Smooth muscle cell of bladder (primary cell): ENCODE results near the gene MRPL51. TPM values are rescaled to one million over a fixed set of nuclear protein-coding genes. Genes with fewer than 3 reads are reported as not detected.

Experiments
- total RNA-seq: library from RNA; depleted of rRNA; stranded (reverse); fragments of >200 nt; gene quantifications from 2 replicates; pipeline ENCODE4 v1.2.3, GENCODE V29; 2014

Gene MRPL51
- total RNA-seq: 143 and 163 TPM in 2 replicates

DNA sequence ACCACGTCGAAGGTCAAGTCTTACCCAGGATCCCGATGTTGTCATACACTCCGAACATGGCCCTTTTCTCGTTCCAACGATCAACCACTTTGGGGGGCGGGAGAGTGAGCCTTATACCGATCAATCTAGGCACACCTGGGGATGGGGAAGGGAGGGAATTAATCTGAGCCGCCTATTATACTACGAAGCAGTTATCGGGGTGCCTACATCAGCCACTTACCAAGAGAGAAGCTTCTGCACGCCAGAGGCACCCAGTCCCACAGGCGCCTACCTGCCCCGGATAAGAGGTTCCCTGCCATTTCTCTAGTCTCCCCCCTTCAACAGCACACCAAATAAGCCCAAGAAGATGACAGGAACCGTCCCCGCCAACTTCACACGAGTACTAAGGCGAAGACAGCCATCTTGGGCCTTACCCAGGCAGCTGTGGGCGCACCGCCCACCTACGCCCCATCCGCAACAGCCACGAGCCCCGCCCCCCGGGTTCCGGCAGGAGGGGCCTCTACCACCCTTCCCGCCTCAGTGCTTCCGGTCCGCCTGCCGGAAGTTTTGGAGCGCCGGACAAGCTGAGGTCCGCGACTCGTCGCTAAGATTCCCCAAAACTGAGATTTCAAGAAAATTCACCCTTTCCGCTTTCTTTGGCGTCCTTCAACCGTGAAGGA lies at the start of gene MRPL51:
MRPL51 (minus strand) TSS at position 425 of the 659 bp plus-strand sequence; CDS start at position 299, 126 bp downstream.

DNA sequence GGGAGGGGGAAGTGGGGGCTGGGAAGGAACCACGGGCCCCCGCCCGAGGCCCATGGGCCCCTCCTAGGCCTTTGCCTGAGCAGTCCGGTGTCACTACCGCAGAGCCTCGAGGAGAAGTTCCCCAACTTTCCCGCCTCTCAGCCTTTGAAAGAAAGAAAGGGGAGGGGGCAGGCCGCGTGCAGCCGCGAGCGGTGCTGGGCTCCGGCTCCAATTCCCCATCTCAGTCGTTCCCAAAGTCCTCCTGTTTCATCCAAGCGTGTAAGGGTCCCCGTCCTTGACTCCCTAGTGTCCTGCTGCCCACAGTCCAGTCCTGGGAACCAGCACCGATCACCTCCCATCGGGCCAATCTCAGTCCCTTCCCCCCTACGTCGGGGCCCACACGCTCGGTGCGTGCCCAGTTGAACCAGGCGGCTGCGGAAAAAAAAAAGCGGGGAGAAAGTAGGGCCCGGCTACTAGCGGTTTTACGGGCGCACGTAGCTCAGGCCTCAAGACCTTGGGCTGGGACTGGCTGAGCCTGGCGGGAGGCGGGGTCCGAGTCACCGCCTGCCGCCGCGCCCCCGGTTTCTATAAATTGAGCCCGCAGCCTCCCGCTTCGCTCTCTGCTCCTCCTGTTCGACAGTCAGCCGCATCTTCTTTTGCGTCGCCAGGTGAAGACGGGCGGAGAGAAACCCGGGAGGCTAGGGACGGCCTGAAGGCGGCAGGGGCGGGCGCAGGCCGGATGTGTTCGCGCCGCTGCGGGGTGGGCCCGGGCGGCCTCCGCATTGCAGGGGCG lies 41.0 kb upstream of the MRPL51 start, which contains the start of gene GAPDH:
GAPDH (plus strand) TSS at position 595 of the 772 bp plus-strand sequence. CDS start 316 bp downstream, outside the sequence.

DNA sequence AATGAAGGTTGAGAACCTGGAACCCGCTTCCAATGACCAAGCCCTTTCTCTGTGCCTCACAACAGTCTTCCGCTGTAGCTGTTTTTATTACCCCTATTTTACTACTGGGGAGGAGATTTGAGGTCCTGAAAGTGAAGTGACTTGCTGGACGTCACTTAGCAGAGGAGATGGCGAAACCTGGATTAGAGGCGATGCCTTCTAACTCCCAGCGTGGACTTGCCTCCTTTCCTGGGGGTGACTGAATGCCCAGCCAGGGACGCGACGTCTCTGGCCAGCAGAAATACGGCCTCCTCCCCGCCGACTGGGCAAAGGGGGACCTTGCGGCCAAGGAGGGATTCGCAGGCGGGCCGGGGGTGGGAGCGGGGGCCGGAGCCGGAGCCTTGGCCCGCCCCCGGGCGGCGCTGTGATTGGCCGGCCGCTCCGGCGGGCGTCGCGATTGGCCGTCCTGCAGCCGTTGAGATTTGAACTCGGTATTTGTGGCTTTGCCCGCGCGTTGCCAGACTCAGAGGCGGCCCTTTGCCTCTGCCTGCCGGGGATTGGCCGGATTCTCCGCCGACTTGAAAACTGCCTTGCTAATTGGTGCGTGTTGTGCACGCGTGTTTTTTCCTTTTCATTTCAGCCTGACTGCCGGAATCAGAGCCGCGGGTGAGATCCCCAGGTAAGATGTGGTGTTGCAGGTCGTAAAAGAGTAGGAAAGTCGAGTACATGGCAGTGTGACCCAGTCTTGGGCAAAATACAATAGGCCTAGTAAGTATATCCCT lies 615 bp upstream of the MRPL51 start, which contains the start of gene NCAPD2:
NCAPD2 (plus strand) TSS at position 606 of the 761 bp plus-strand sequence. CDS start 997 bp downstream, outside the sequence.

DNA sequence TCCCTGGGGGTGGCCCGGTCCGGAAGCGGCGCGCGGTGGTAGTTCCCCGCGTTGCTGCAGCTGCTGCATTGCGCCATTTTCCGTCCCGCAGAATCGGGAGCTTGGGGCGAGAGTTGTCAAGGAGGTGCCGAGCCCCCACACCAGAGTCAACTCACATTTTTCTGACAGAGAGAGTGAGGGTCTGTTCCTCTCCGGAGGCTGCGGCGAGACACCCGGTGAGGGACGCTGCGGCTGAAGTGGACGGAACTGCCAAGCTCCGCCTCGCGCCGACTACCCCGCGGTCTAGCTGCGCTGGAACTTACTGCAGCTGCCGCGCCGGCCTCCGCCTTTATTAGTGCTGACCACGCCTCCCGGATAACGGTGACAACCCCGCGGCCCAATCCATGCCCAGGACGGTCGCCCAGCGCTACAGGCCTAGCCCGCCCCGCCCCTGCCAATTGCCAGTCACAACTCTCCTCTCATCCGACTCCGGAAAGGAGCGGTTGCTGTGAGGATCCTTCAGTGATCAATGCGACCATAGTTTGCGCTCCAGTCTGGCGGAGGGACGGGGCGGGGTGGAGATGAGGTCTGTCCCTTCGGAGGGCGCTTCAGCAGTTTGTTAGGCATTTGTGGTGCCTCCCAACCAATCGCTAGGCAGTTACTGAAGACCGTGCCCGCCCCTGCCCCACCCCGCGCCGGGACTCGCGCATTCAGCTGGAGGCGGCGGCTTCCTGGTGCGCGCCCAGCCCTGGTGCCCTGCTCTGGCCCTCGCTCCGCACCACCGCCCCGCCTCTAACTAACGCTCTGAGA lies 22.5 kb downstream of the MRPL51 start, which contains the start of gene VAMP1:
VAMP1 (minus strand) TSS at position 303 of the 789 bp plus-strand sequence; CDS start at position 157, 146 bp downstream.

DNA sequence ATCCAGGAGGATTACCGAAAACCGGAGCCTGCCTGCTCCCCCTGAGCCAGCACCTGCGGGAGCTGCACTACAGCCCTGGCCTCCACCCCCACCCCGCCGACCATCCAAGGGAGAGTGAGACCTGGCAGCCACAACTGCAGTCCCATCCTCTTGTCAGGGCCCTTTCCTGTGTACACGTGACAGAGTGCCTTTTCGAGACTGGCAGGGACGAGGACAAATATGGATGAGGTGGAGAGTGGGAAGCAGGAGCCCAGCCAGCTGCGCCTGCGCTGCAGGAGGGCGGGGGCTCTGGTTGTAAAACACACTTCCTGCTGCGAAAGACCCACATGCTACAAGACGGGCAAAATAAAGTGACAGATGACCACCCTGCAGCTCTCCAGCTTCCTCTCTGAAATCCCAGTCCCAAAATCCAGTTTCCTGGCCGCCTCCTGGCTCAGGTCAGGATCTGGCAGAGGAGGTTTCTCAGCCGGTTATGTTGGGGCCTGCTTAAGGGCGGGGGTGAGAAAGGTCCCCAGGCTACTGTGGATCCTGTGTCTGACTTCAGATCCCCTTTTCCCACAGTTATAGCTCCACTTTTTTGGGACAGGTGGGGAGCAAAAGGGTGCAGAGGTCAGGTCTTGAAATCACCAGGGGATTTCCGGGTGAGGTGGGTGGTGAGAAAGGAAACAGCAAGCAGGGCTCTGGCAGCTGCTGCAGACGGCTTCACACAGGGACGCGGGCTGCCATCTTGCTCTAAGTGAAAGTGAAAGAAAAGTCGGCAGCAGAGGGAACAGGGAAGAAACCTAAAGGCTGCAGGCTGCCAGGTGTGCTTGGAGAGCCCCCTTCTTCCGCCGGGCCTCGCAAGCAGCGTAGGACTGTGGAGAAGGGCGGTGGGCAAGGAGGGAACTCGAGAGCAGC lies 41.5 kb downstream of the MRPL51 start, which contains the start of gene TAPBPL:
TAPBPL (plus strand) TSS at position 695 of the 897 bp plus-strand sequence. CDS start 207 bp downstream, outside the sequence.

DNA sequence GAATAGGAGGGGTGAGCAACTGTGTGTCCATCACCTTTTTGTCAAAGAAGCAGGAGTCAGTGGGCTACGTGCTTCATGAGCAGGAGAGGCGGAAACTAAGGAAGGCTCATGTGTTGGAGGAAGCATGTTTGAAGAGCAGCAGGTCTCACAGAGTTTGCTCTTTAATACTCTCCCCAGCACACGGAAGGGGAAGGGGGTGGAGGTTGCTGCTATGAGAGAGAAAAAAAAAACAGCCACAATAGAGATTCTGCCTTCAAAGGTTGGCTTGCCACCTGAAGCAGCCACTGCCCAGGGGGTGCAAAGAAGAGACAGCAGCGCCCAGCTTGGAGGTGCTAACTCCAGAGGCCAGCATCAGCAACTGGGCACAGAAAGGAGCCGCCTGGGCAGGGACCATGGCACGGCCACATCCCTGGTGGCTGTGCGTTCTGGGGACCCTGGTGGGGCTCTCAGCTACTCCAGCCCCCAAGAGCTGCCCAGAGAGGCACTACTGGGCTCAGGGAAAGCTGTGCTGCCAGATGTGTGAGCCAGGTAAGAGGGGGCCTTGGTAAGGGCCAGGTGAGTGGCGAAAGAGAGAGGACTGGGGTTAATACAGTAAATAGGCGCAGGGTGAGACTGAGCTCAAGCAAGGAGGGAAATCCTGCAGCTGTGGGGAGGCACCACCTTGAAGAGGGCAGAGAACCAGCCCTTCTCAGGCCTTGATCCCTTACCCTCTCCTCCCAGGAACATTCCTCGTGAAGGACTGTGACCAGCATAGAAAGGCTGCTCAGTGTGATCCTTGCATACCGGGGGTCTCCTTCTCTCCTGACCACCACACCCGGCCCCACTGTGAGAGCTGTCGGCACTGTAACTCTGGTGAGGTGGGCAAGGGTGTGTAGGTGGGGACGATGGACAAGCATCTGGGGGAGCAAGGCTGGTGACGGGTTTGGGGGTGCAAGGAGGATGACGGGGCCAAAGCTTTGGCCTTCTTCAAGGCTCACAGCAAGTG lies 48.1 kb downstream of the MRPL51 start, which contains the start of gene CD27:
CD27 (plus strand) TSS at position 252 of the 985 bp plus-strand sequence; CDS start at position 393, 141 bp downstream.

Other genes with a start within 250 kb of the MRPL51 start
- under 0.01 and 0.09 TPM in 2 replicates for gene PLEKHG6, start 182.6 kb downstream of the MRPL51 start, total RNA-seq
- gene TNFRSF1A, start 151.2 kb downstream of the MRPL51 start, total RNA-seq: 99.0 and 112 TPM in 2 replicates
- gene SCNN1A, start 117.7 kb downstream of the MRPL51 start, total RNA-seq: under 0.01 and 0.37 TPM in 2 replicates
- 52.3 and 71.6 TPM in 2 replicates for gene LTBR, start 109.1 kb downstream of the MRPL51 start, total RNA-seq
- 0.09 and 0.14 TPM in 2 replicates for gene CD27, start 48.3 kb downstream of the MRPL51 start, total RNA-seq
- 8.5 and 11.8 TPM in 2 replicates for gene TAPBPL, start 41.2 kb downstream of the MRPL51 start, total RNA-seq
- 7.8 and 10.0 TPM in 2 replicates for gene VAMP1, start 22.6 kb downstream of the MRPL51 start, total RNA-seq
- gene NCAPD2, start 840 bp upstream of the MRPL51 start, total RNA-seq: 26.3 and 28.8 TPM in 2 replicates
- gene GAPDH, start 41.3 kb upstream of the MRPL51 start, total RNA-seq: 7,747 and 9,147 TPM in 2 replicates
- gene IFFO1, start 62.8 kb upstream of the MRPL51 start, total RNA-seq: 11.2 and 13.2 TPM in 2 replicates
- 9.8 and 17.4 TPM in 2 replicates for gene NOP2, start 75.0 kb upstream of the MRPL51 start, total RNA-seq
- gene CHD4, start 114.1 kb upstream of the MRPL51 start, total RNA-seq: 189 and 195 TPM in 2 replicates
- gene LPAR5, start 142.7 kb upstream of the MRPL51 start, total RNA-seq: not detected in 2 replicates
- 0.28 and 0.37 TPM in 2 replicates for gene ACRBP, start 154.2 kb upstream of the MRPL51 start, total RNA-seq
- 27.2 and 34.4 TPM in 2 replicates for gene ING4, start 169.9 kb upstream of the MRPL51 start, total RNA-seq
- gene ZNF384, start 196.1 kb upstream of the MRPL51 start, total RNA-seq: 6.8 and 10.4 TPM in 2 replicates
- 0.09 TPM in 1 of 2 replicates, not detected in the other for gene PIANP, start 207.6 kb upstream of the MRPL51 start, total RNA-seq
- gene COPS7A, start 230.8 kb upstream of the MRPL51 start, total RNA-seq: 78.9 and 89.7 TPM in 2 replicates